HepG2 (cell line): ENCODE measurements around the gene CFAP69. TPM values are rescaled to one million over a fixed set of nuclear protein-coding genes. Genes with fewer than 3 reads are reported as not detected.
A peak's percentile ranks its signal among the peaks of the same experiment; 100 is the strongest.

ENCODE experiments used
- ATAD3A ChIP-seq: sonication (generic); formaldehyde crosslinking; IDR thresholded peaks from 2 replicates; pipeline ENCODE4 v1.4.0; 2020; ENCODE audit warnings: missing genetic modification reagents
- JUNB ChIP-seq: sonication (generic); formaldehyde crosslinking; IDR thresholded peaks from 2 replicates; pipeline ENCODE4 v1.8.0; 2022; ENCODE audit warnings: missing genetic modification reagents, mild to moderate bottlenecking, borderline replicate concordance
- MLLT10 ChIP-seq: sonication (generic); formaldehyde crosslinking; IDR thresholded peaks from 2 replicates; pipeline ENCODE4 v1.4.0; 2020; ENCODE audit warnings: missing genetic modification reagents
- ZFP37 ChIP-seq: sonication (generic); formaldehyde crosslinking; IDR thresholded peaks from 2 replicates; pipeline ENCODE4 v1.4.0; 2020; ENCODE audit warnings: missing genetic modification reagents, borderline replicate concordance
- ZIK1 ChIP-seq: sonication (generic); formaldehyde crosslinking; IDR thresholded peaks from 2 replicates; pipeline ENCODE4 v1.5.0; 2020; ENCODE audit warnings: mild to moderate bottlenecking, low read depth, missing genetic modification reagents, borderline replicate concordance
- ZNF564 ChIP-seq: sonication (generic); formaldehyde crosslinking; IDR thresholded peaks from 2 replicates; pipeline ENCODE4 v1.8.1; 2023; ENCODE audit warnings: mild to moderate bottlenecking, missing genetic modification reagents
- ZNF605 ChIP-seq: sonication (generic); formaldehyde crosslinking; IDR thresholded peaks from 2 replicates; pipeline ENCODE4 v1.8.0; 2022; ENCODE audit warnings: mild to moderate bottlenecking, missing genetic modification reagents
- ZNF781 ChIP-seq: sonication (generic); formaldehyde crosslinking; IDR thresholded peaks from 2 replicates; pipeline ENCODE4 v1.5.1; 2020; ENCODE audit warnings: borderline replicate concordance, mild to moderate bottlenecking, missing genetic modification reagents; ENCODE audit errors: not compliant biosample characterization
- ZSCAN29 ChIP-seq: sonication (generic); formaldehyde crosslinking; conservative IDR thresholded peaks from 2 replicates; pipeline ENCODE4 v1.4.0; 2020; ENCODE audit warnings: mild to moderate bottlenecking, missing genetic modification reagents
- polyA plus RNA-seq, 8 experiments: library from polyadenylated mRNA; depleted of rRNA in 3 of 8; stranded (reverse) in 7 of 8; unstranded in 1 of 8; fragments of >200 nt; fragmentation: Illumina TruSeq in 4 of 8; extraction: Trizol in 4 of 8; gene quantifications; 2 replicates each; pipeline versions ENCODE4 v1.2.1 to v1.2.3, GENCODE V29; 2011 to 2016; ENCODE audit warnings: low read depth in 4 of 8, missing spikeins in 1 of 8, mixed read lengths in 1 of 8; ENCODE audit not compliant: insufficient read depth in 1 of 8
- total RNA-seq, 5 experiments: library from RNA; depleted of rRNA; stranded (reverse); fragments of >200 nt; fragmentation: Illumina TruSeq; extraction: Trizol; gene quantifications; 2 replicates each; pipeline ENCODE4 v1.2.3, GENCODE V29; 2016; ENCODE audit warnings: low read depth in 1 of 5
- TF ChIP-seq, protein P1 (sequence below): sonication (generic); formaldehyde crosslinking; IDR thresholded peaks from 2 replicates; pipeline ENCODE4 v1.9.0; 2021; ENCODE audit warnings: mild to moderate bottlenecking, missing genetic modification reagents
- TF ChIP-seq, protein P2 (sequence below): sonication (generic); formaldehyde crosslinking; IDR thresholded peaks from 2 replicates; pipeline ENCODE4 v1.5.0; 2020; ENCODE audit warnings: missing genetic modification reagents, mild to moderate bottlenecking, borderline replicate concordance
- TF ChIP-seq, protein P3 (sequence below): conservative IDR thresholded peaks from 2 replicates; pipeline ENCODE4 v1.6.1; 2018; ENCODE audit warnings: missing genetic modification reagents
- TF ChIP-seq, protein P4 (sequence below): sonication (generic); formaldehyde crosslinking; IDR thresholded peaks from 2 replicates; pipeline ENCODE4 v1.5.0; 2020; ENCODE audit warnings: missing genetic modification reagents
- TF ChIP-seq, protein P5 (sequence below): sonication (generic); formaldehyde crosslinking; conservative IDR thresholded peaks from 2 replicates; pipeline ENCODE4 v1.4.0; 2020; ENCODE audit warnings: missing genetic modification reagents

The CFAP69 gene
- total and polyA plus RNA-seq, 2 of the 13 experiments (the other 11 are each of a cell fraction or from before 2014, with no cell fraction given), result 2.2 to 4.0 TPM

DNA sequence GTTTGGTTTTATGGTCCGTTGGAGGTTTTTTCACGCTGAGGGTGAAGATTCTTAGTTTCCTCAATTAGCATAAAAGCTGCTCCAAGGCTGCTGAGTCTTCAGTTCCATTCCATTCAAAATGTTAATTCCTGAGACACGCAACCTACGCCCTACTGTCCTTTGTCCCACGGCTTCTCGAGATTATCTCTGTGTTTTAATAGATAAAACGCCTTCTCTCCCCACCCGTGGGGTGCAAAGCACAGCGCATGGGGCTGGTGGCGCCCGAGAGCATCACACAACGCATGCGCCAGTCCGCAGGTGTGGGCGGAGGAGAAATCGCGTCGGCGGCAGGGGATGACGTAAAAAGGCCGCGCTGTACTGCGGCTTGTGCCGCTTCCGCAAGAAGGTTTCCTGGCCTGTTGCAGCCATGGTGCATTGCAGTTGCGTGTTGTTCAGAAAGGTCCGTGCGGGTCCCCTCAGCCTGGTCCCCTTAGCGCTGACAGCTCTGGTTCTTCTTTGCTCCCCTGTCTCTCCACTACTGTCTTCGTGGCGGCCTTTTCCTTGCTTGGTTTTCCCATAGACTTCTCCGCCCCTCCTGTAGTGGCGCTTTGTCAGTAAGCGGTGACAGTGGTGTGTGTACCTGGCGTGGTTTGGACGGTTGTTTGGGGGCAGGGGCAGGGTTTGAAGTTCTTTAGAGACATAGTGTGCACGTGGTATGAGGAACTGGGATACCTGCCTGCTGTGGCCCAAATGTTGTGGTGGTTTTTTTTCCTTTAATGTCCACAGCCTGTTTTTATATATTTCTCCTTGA is 101.6 kb downstream of the CFAP69 start, which contains the start of gene GTPBP10 (continued):
- TF ChIP-seq ZIK1 (CRISPR knock-in tag) (peak; percentile 92; the same call in 1 of the 2 replicates), ZSCAN29 (CRISPR knock-in tag) (0 out of 2 replicates have a peak, but pooled peaks have one; percentile 70), MLLT10 (CRISPR knock-in tag) (no peak), ZNF605 (peak; percentile 99), JUNB (CRISPR knock-in tag) (no peak), ZFP37 (no peak), ATAD3A (no peak), ZNF564 (CRISPR knock-in tag) (no peak), ZNF781 (CRISPR knock-in tag) (peak; percentile 85)
- TF ChIP-seq, protein P1, sequence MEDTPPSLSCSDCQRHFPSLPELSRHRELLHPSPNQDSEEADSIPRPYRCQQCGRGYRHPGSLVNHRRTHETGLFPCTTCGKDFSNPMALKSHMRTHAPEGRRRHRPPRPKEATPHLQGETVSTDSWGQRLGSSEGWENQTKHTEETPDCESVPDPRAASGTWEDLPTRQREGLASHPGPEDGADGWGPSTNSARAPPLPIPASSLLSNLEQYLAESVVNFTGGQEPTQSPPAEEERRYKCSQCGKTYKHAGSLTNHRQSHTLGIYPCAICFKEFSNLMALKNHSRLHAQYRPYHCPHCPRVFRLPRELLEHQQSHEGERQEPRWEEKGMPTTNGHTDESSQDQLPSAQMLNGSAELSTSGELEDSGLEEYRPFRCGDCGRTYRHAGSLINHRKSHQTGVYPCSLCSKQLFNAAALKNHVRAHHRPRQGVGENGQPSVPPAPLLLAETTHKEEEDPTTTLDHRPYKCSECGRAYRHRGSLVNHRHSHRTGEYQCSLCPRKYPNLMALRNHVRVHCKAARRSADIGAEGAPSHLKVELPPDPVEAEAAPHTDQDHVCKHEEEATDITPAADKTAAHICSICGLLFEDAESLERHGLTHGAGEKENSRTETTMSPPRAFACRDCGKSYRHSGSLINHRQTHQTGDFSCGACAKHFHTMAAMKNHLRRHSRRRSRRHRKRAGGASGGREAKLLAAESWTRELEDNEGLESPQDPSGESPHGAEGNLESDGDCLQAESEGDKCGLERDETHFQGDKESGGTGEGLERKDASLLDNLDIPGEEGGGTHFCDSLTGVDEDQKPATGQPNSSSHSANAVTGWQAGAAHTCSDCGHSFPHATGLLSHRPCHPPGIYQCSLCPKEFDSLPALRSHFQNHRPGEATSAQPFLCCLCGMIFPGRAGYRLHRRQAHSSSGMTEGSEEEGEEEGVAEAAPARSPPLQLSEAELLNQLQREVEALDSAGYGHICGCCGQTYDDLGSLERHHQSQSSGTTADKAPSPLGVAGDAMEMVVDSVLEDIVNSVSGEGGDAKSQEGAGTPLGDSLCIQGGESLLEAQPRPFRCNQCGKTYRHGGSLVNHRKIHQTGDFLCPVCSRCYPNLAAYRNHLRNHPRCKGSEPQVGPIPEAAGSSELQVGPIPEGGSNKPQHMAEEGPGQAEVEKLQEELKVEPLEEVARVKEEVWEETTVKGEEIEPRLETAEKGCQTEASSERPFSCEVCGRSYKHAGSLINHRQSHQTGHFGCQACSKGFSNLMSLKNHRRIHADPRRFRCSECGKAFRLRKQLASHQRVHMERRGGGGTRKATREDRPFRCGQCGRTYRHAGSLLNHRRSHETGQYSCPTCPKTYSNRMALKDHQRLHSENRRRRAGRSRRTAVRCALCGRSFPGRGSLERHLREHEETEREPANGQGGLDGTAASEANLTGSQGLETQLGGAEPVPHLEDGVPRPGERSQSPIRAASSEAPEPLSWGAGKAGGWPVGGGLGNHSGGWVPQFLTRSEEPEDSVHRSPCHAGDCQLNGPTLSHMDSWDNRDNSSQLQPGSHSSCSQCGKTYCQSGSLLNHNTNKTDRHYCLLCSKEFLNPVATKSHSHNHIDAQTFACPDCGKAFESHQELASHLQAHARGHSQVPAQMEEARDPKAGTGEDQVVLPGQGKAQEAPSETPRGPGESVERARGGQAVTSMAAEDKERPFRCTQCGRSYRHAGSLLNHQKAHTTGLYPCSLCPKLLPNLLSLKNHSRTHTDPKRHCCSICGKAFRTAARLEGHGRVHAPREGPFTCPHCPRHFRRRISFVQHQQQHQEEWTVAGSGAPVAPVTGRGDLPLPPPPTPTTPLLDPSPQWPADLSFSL (CRISPR knock-in tag), result 0 out of 2 replicates have a peak, but pooled peaks have one; percentile 50
- TF ChIP-seq, protein P2, sequence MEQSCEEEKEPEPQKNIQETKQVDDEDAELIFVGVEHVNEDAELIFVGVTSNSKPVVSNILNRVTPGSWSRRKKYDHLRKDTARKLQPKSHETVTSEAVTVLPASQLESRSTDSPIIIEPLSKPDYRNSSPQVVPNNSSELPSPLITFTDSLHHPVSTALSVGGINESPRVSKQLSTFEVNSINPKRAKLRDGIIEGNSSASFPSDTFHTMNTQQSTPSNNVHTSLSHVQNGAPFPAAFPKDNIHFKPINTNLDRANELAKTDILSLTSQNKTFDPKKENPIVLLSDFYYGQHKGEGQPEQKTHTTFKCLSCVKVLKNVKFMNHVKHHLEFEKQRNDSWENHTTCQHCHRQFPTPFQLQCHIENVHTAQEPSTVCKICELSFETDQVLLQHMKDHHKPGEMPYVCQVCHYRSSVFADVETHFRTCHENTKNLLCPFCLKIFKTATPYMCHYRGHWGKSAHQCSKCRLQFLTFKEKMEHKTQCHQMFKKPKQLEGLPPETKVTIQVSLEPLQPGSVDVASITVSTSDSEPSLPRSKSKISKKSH (CRISPR knock-in tag), result no peak
- TF ChIP-seq, protein P3, sequence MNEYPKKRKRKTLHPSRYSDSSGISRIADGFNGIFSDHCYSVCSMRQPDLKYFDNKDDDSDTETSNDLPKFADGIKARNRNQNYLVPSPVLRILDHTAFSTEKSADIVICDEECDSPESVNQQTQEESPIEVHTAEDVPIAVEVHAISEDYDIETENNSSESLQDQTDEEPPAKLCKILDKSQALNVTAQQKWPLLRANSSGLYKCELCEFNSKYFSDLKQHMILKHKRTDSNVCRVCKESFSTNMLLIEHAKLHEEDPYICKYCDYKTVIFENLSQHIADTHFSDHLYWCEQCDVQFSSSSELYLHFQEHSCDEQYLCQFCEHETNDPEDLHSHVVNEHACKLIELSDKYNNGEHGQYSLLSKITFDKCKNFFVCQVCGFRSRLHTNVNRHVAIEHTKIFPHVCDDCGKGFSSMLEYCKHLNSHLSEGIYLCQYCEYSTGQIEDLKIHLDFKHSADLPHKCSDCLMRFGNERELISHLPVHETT, result no peak
- TF ChIP-seq, protein P4, sequence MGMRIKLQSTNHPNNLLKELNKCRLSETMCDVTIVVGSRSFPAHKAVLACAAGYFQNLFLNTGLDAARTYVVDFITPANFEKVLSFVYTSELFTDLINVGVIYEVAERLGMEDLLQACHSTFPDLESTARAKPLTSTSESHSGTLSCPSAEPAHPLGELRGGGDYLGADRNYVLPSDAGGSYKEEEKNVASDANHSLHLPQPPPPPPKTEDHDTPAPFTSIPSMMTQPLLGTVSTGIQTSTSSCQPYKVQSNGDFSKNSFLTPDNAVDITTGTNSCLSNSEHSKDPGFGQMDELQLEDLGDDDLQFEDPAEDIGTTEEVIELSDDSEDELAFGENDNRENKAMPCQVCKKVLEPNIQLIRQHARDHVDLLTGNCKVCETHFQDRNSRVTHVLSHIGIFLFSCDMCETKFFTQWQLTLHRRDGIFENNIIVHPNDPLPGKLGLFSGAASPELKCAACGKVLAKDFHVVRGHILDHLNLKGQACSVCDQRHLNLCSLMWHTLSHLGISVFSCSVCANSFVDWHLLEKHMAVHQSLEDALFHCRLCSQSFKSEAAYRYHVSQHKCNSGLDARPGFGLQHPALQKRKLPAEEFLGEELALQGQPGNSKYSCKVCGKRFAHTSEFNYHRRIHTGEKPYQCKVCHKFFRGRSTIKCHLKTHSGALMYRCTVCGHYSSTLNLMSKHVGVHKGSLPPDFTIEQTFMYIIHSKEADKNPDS, result no peak
- TF ChIP-seq, protein P5, sequence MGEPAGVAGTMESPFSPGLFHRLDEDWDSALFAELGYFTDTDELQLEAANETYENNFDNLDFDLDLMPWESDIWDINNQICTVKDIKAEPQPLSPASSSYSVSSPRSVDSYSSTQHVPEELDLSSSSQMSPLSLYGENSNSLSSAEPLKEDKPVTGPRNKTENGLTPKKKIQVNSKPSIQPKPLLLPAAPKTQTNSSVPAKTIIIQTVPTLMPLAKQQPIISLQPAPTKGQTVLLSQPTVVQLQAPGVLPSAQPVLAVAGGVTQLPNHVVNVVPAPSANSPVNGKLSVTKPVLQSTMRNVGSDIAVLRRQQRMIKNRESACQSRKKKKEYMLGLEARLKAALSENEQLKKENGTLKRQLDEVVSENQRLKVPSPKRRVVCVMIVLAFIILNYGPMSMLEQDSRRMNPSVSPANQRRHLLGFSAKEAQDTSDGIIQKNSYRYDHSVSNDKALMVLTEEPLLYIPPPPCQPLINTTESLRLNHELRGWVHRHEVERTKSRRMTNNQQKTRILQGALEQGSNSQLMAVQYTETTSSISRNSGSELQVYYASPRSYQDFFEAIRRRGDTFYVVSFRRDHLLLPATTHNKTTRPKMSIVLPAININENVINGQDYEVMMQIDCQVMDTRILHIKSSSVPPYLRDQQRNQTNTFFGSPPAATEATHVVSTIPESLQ (CRISPR knock-in tag), result no peak
